KMS-11 (cell line): ENCODE data around the gene IL13.
"Not testable (repeated sequence)": the region's sequence is repeated elsewhere in the genome, so short reads cannot be mapped to it uniquely, and the experiment has no call there.

Experiments used
- H2AFZ ChIP-seq: fragments of 200-600 bp; sonication (generic); 2 replicates; pipeline ENCODE4 v1.6.1; 2016; ENCODE audit warnings: antibody characterized with exemption, mixed run types, low read depth
- H3K27ac ChIP-seq: fragments of 200-600 bp; sonication (generic); 2 replicates; pipeline ENCODE4 v1.6.1; 2016; ENCODE audit warnings: mild to moderate bottlenecking, mixed run types
- H3K27me3 ChIP-seq: fragments of 200-600 bp; sonication (generic); 2 replicates; pipeline ENCODE4 v1.6.1; 2017; ENCODE audit warnings: mild to moderate bottlenecking, low read depth, mixed run types, moderate library complexity; ENCODE audit not compliant: insufficient read depth
- H3K36me3 ChIP-seq: fragments of 200-600 bp; sonication (generic); 2 replicates; pipeline ENCODE4 v1.6.1; 2017; ENCODE audit warnings: mild to moderate bottlenecking, mixed run types; ENCODE audit not compliant: insufficient read depth
- H3K4me1 ChIP-seq: fragments of 200-600 bp; sonication (generic); 2 replicates; pipeline ENCODE4 v1.6.1; 2016; ENCODE audit warnings: mild to moderate bottlenecking, low read depth, mixed run types; ENCODE audit not compliant: poor library complexity, severe bottlenecking
- H3K4me2 ChIP-seq: fragments of 200-600 bp; sonication (generic); 2 replicates; pipeline ENCODE4 v1.7.0; 2016; ENCODE audit warnings: mild to moderate bottlenecking, mixed run types
- H3K4me3 ChIP-seq: fragments of 200-600 bp; sonication (generic); IDR thresholded peaks from 2 replicates; pipeline ENCODE4 v1.6.1; 2017; ENCODE audit warnings: low read depth, low read length, mixed read lengths; ENCODE audit not compliant: insufficient read depth
- H3K79me2 ChIP-seq: fragments of 200-600 bp; sonication (generic); 2 replicates; pipeline ENCODE4 v1.6.1; 2016; ENCODE audit warnings: low read depth, mixed run types; ENCODE audit not compliant: insufficient read depth
- H3K9ac ChIP-seq: fragments of 200-600 bp; sonication (generic); 2 replicates; pipeline ENCODE4 v1.6.1; 2016; ENCODE audit warnings: mild to moderate bottlenecking, mixed run types
- H4K20me1 ChIP-seq: fragments of 200-600 bp; sonication (generic); 2 replicates; pipeline ENCODE4 v1.6.1; 2016; ENCODE audit warnings: mild to moderate bottlenecking, mixed run types; ENCODE audit not compliant: insufficient read depth
- TF ChIP-seq, protein P1 (sequence below): fragments of 200-600 bp; sonication (generic); conservative IDR thresholded peaks from 2 replicates; pipeline ENCODE4 v1.6.1; 2017; ENCODE audit warnings: low read depth, mild to moderate bottlenecking, antibody characterized with exemption, low read length, moderate library complexity, mixed read lengths

The IL13 gene

DNA sequence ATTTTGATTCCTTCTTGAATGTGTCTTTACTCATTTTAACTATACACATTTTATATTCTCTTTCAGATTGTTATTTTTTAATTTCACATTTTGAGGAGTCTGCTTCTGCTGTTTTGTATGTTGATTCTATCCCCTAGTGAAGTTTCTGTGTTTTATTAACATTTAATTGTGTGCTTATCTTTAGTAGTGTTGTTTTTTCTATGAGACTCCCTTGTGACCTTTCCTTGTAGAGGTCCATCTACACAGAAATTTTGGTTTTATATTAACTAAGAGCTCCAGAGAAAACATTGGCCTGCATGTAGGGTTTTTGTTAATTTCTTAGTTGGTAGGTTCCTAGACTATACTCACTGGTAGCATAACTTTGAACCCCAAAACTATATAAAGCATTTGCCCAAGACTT lies 35.4 kb upstream of the IL13 start:
- H2AFZ ChIP-seq = no peak overlapping the region
- H3K9ac ChIP-seq = no peak overlapping the region
- no peaks in the 10 kb centered on the region for H3K79me2 ChIP-seq
- no peaks in the 10 kb centered on the region for H3K4me1 ChIP-seq
- no peak overlapping the region for H3K4me2 ChIP-seq
- H3K36me3 ChIP-seq = no peaks in the 10 kb centered on the region
- no peaks in the 10 kb centered on the region for H3K27me3 ChIP-seq
- TF ChIP-seq, protein P1, sequence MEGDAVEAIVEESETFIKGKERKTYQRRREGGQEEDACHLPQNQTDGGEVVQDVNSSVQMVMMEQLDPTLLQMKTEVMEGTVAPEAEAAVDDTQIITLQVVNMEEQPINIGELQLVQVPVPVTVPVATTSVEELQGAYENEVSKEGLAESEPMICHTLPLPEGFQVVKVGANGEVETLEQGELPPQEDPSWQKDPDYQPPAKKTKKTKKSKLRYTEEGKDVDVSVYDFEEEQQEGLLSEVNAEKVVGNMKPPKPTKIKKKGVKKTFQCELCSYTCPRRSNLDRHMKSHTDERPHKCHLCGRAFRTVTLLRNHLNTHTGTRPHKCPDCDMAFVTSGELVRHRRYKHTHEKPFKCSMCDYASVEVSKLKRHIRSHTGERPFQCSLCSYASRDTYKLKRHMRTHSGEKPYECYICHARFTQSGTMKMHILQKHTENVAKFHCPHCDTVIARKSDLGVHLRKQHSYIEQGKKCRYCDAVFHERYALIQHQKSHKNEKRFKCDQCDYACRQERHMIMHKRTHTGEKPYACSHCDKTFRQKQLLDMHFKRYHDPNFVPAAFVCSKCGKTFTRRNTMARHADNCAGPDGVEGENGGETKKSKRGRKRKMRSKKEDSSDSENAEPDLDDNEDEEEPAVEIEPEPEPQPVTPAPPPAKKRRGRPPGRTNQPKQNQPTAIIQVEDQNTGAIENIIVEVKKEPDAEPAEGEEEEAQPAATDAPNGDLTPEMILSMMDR = no peak
- no peak overlapping the region for H3K4me3 ChIP-seq
- H4K20me1 ChIP-seq = no peaks in the 10 kb centered on the region
- no peak overlapping the region for H3K27ac ChIP-seq

DNA sequence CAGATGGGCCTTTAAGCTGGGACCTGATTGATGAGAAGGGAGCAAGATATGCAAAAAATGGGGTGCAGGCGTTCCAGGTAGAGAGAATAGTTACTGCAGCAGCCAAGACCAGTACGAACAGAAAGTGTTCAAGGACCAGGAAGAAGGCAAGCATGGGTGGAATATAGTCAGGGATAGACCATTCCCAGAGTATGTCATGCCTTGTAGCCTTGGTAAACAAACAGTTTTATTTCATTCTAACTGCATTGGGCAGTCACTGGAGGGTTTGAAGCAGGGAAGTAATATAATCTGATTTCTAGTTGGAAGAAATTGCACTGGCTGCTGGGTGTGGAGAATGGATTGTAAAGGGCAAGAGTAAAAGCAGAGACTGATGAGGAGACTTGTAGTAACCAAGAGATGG lies 30.5 kb upstream of the IL13 start:
- Histone ChIP-seq H3K27me3 (no peaks in the 10 kb centered on the region), H4K20me1 (no peaks in the 10 kb centered on the region), H3K27ac (no peak overlapping the region), H3K4me2 (no peak overlapping the region), H3K4me3 (no peak overlapping the region), H3K79me2 (no peaks in the 10 kb centered on the region), H3K36me3 (no peaks in the 10 kb centered on the region), H3K9ac (no peak overlapping the region), H3K4me1 (peaks cover 4% of the 10 kb centered on the region), H2AFZ (no peak overlapping the region)
- TF ChIP-seq, protein P1 = no peak

DNA sequence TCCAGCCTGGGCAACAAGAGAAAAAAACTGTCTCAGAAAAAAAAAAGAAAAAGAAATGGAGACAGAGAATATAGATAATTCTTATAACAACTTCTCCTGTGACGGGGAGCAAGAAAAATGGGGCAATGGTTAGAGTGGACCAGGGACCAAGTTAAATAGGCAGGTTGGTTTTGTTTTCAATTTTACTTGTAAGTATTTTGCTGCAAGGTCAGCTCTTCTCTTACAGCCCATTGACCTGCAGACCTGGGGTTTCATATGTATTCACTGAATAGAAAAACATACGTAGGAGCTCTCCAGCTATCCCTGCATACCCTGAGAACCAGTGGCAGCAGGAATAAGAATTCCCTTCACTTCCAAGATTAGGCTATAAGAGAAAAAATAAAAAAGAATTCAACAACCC lies 29.2 kb upstream of the IL13 start:
- H3K4me3 ChIP-seq = no peak overlapping the region
- H3K9ac ChIP-seq = no peak overlapping the region
- peaks cover 4% of the 10 kb centered on the region for H3K4me1 ChIP-seq
- H2AFZ ChIP-seq = no peak overlapping the region
- H4K20me1 ChIP-seq = no peaks in the 10 kb centered on the region
- H3K79me2 ChIP-seq = no peaks in the 10 kb centered on the region
- H3K27me3 ChIP-seq = no peaks in the 10 kb centered on the region
- H3K4me2 ChIP-seq = no peak overlapping the region
- TF ChIP-seq, protein P1 = no peak
- H3K36me3 ChIP-seq = no peaks in the 10 kb centered on the region
- H3K27ac ChIP-seq = no peak overlapping the region

DNA sequence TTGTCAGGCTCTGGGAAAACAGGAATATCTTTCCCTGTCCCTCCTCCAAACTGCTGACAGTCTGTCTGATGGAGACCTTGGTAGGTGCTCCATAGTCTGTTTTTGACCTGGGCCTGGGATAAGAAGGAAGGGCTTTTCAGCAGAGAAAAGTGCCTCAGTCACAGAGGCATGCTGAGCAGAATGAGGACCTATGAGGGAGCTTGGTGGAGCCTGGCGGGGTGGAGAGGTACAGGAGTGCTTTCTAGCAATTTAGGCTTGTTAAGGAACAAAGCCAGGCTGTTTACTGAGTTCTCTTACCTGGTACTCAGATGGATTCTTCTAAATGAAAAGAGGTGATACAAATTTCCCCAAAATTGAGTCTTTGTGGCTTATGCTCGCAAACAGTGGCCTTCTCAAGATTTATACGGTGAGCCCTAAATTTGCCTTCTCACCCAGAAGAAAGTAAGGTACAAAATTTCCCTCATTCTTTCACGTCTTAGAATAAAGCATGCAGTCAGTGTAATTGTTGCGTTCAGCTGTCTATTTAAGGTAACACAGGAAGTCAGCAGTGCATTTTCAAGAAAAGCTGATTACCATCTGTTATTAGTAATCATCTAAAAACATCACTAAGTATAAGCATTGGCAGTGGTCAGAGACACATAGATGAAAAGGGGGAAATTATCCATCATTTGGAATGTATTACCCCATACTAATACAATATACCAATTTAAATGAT lies 28.6 kb upstream of the IL13 start:
- no peak overlapping the region for H3K4me2 ChIP-seq
- no peak overlapping the region for H3K9ac ChIP-seq
- H3K36me3 ChIP-seq = no peaks in the 10 kb centered on the region

DNA sequence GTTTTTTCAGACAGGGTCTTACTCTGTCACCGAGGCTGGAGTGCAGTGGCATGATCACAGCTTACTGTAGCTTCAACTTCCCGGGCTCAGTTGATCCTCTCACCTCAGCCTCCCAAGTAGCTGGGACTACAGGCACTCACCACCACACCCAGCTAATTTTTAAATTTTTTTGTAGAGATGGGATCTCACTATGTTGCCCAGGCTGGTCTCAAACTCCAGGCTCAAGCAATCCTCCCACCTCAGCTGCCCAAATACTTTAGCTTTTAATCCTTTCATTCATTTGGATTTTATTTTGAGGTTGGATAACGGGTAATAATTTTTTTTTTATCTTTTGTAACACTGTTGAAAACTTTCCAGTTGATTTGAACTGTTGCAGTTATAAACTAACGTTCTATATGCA lies 24.4 kb upstream of the IL13 start:
- H3K9ac ChIP-seq, H2AFZ ChIP-seq, H3K27me3 ChIP-seq, H3K4me2 ChIP-seq, H3K27ac ChIP-seq, H3K79me2 ChIP-seq, H3K36me3 ChIP-seq, H3K4me3 ChIP-seq, H4K20me1 ChIP-seq: not testable (repeated sequence)
- H3K4me1 ChIP-seq = peaks cover 14% of the 10 kb centered on the region

More for the DNA sequence above, 28.6 kb upstream of the IL13 start:
- Histone ChIP-seq H3K27me3 (no peaks in the 10 kb centered on the region), H3K4me3 (no peak overlapping the region), H3K79me2 (no peaks in the 10 kb centered on the region), H2AFZ (no peak overlapping the region), H3K27ac (no peak overlapping the region), H3K4me1 (peaks cover 4% of the 10 kb centered on the region), H4K20me1 (no peaks in the 10 kb centered on the region)
- TF ChIP-seq, protein P1 = no peak
